ENCODE data around the gene RBM5. TPM values are rescaled to one million over a fixed set of nuclear protein-coding genes. Genes with fewer than 3 reads are reported as not detected.

RBM5 gene
- 205 and 253 TPM in 2 replicates for polyA plus RNA-seq (2011; rRNA removed)
- 299 and 364 TPM in 2 replicates for polyA minus RNA-seq (2011; rRNA and poly(A)+ RNA removed)

- peak; percentile 75 for DNase-seq (ENCODE audit: low read depth, low spot score)
- Histone ChIP-seq H3K9me3 (ENCODE audit: control insufficient read depth, insufficient read depth, low read length) (no peaks in the 10 kb centered on the region; the same call in 1 of the 2 replicates), H3K4me3 (ENCODE audit: low read depth, low read length) (peak within 1 kb of the TSS; percentile 100), H3K27ac (ENCODE audit: low read depth, low read length) (peak within 1 kb of the TSS; percentile 87), H3K27me3 (ENCODE audit: control insufficient read depth, insufficient read depth, low read length) (no peaks in the 10 kb centered on the region)
- CTCF ChIA-PET, result interaction anchor here (0.7 kb wide), 1 partner anchor 73 kb away, joined by 3 read pairs; no protein-coding TSS in a partner anchor
- POLR2A ChIA-PET, result interaction anchor here (0.6 to 1.1 kb wide), 2 partner anchors 286 to 366 kb away, joined by 3 to 5 read pairs; partner anchors contain the start of gene INKA1
- no peak for TF ChIP-seq CTCF (IDR thresholded peaks at IDR 0.05; ENCODE audit: low read depth, low read length)
Measured at GRCh38 chr3:50088725-50089608, at the start of gene RBM5. Gene RBM5 (plus strand): TSS chr3:50088919. CDS start chr3:50090435, 1,516 bp downstream.

GRCh38 chr3:50044976-50045375 is 43.7 kb upstream of the RBM5 start:
- DNase-seq (ENCODE audit: low read depth, low spot score), result no peak
- ChIA-PET POLR2A (no interaction called here), CTCF (no interaction called here)
- Histone ChIP-seq H3K27me3 (ENCODE audit: control insufficient read depth, insufficient read depth, low read length) (no peaks in the 10 kb centered on the region), H3K4me3 (ENCODE audit: low read depth, low read length) (no peak overlapping the region), H3K27ac (ENCODE audit: low read depth, low read length) (no peak overlapping the region), H3K9me3 (ENCODE audit: control insufficient read depth, insufficient read depth, low read length) (no peaks in the 10 kb centered on the region)
- no peak for TF ChIP-seq CTCF (IDR thresholded peaks at IDR 0.05; ENCODE audit: low read depth, low read length)

- no peaks in the 10 kb centered on the region for H3K9me3 ChIP-seq (ENCODE audit: control insufficient read depth, insufficient read depth, low read length)
- ChIA-PET POLR2A (no interaction called here), CTCF (no interaction called here)
- H3K27ac ChIP-seq (ENCODE audit: low read depth, low read length), result no peak overlapping the region
- no peak overlapping the region for H3K4me3 ChIP-seq (ENCODE audit: low read depth, low read length)
- no peak for TF ChIP-seq CTCF (IDR thresholded peaks at IDR 0.05; ENCODE audit: low read depth, low read length)
- no peak for DNase-seq (ENCODE audit: low read depth, low spot score)
- H3K27me3 ChIP-seq (ENCODE audit: control insufficient read depth, insufficient read depth, low read length), result no peaks in the 10 kb centered on the region
Measured at GRCh38 chr3:50047426-50047825, 41.3 kb upstream of the RBM5 start.

- ChIA-PET CTCF (interaction anchor here (0.6 kb wide), 1 partner anchor 33 kb away, joined by 3 read pairs; no protein-coding TSS in a partner anchor), POLR2A (interaction anchor here (2.4 kb wide), 1 partner anchor 110 kb away, joined by 11 read pairs; the partner anchor contains the start of gene RBM6)
- DNase-seq (ENCODE audit: low read depth, low spot score), result peak; percentile 32
Measured at GRCh38 chr3:50050361-50050760, 38.4 kb upstream of the RBM5 start.

More at GRCh38 chr3:50050361-50050760, 38.4 kb upstream of the RBM5 start:
- Histone ChIP-seq H3K27me3 (ENCODE audit: control insufficient read depth, insufficient read depth, low read length) (no peaks in the 10 kb centered on the region), H3K4me3 (ENCODE audit: low read depth, low read length) (no peak overlapping the region), H3K27ac (ENCODE audit: low read depth, low read length) (no peak overlapping the region), H3K9me3 (ENCODE audit: control insufficient read depth, insufficient read depth, low read length) (no peaks in the 10 kb centered on the region)
- TF ChIP-seq CTCF (IDR thresholded peaks at IDR 0.05; ENCODE audit: low read depth, low read length), result no peak
